ENCODE data around the gene NCKAP5L. TPM values are rescaled to one million over a fixed set of nuclear protein-coding genes. Genes with fewer than 3 reads are reported as not detected.

Gene NCKAP5L
- total and polyA plus RNA-seq, 9 of the 15 experiments (the other 6 are each of a cell fraction or from before 2014, with no cell fraction given): 0.01 to 14.4 (median 3.7) TPM

GRCh38 chr12:49864798-49865090 lies 36.5 kb upstream of the NCKAP5L start:
- intact Hi-C loops (cut with micrococcal nuclease) (loop anchor here (5.0 kb wide), 3 partner anchors 48 to 188 kb away; no protein-coding TSS in a partner anchor), in situ Hi-C loops (cut with MboI) (loop anchor here (5.0 kb wide), 2 partner anchors 98 to 203 kb away; partner anchors contain the start of gene AQP5)
- H2AFZ ChIP-seq (ENCODE audit: low read depth, low read length): no peak overlapping the region
- no peaks in the 10 kb centered on the region for H4K20me1 ChIP-seq (replicated peaks; ENCODE audit: control insufficient read depth, insufficient read depth, low read length)
- no TSS peak for BruUV-seq (replicated peaks)
- DNase-seq (ENCODE audit: extremely low read depth in 1 of 4, low spot score in 3 of 4) (no peak), ATAC-seq (no peak), FAIRE-seq (no peak)
- TF ChIP-seq BACH1 (tag; IDR thresholded peaks at IDR 0.05) (no peak), DNMT1 (IDR thresholded peaks at IDR 0.05) (no peak), CBFA2T3 (IDR thresholded peaks at IDR 0.05) (no peak), E2F1 (CRISPR knock-in tag; IDR thresholded peaks at IDR 0.05) (no peak), NKRF (IDR thresholded peaks at IDR 0.05; ENCODE audit: borderline replicate concordance) (no peak), TAF15 (IDR thresholded peaks at IDR 0.05; ENCODE audit: low read depth, low read length) (no peak), ZBTB43 (CRISPR knock-in tag; IDR thresholded peaks at IDR 0.05) (no peak), POLR2A (conservative IDR thresholded peaks at IDR 0.05) (no peak), GTF2B (IDR thresholded peaks at IDR 0.05; ENCODE audit: extremely low read depth, insufficient read length) (no peak), RAD21 (CRISPR knock-in tag; conservative IDR thresholded peaks at IDR 0.05 in 1 of 2, IDR thresholded peaks at IDR 0.05 in 1 of 2) (no peak), ZBTB5 (IDR thresholded peaks at IDR 0.05) (no peak), ZBTB1 (CRISPR knock-in tag; IDR thresholded peaks at IDR 0.05; ENCODE audit: borderline replicate concordance, low read depth) (no peak), HNRNPK (IDR thresholded peaks at IDR 0.05; ENCODE audit: low read depth, low read length, poor library complexity, severe bottlenecking) (no peak), CREB1 (IDR thresholded peaks at IDR 0.05) (no peak), CREB1 (CRISPR knock-in tag; IDR thresholded peaks at IDR 0.05) (no peak)
- H3K9me1 ChIP-seq (ENCODE audit: control insufficient read depth, insufficient read depth, low read length): no peaks in the 10 kb centered on the region
- WGBS (ENCODE audit: insufficient coverage, low coverage, missing lambda C conversion rate): 6% methylated on average over 2 of the region's 2 CpGs
- H3K27ac ChIP-seq (ENCODE audit: extremely low read depth, low read depth, low read length): no peak overlapping the region
- peaks cover 29 to 32% of the 10 kb centered on the region in 2 experiments for H3K4me1 ChIP-seq (replicated peaks in 1 of 2; ENCODE audit: control insufficient read depth in 2 of 2, insufficient read depth in 2 of 2, low read length in 2 of 2)
- H3K4me3 ChIP-seq: no peak overlapping the region
- POLR2A ChIA-PET: interaction anchor here (0.6 kb wide), 1 partner anchor 13 kb away, joined by 4 read pairs; no protein-coding TSS in a partner anchor
- H3K27me3 ChIP-seq (ENCODE audit: control insufficient read depth in 2 of 2, insufficient read depth in 2 of 2, low read length in 2 of 2): peaks cover 4 to 19% of the 10 kb centered on the region in 2 experiments; a peak in 3 of 5 replicates
- no peaks in the 10 kb centered on the region for H3K79me2 ChIP-seq (ENCODE audit: control insufficient read depth, insufficient read depth, low read length)
- no peak overlapping the region for H3K4me2 ChIP-seq (ENCODE audit: insufficient read depth, low read length)
- CTCF ChIA-PET (ENCODE audit: low intra/inter-chr PET ratio): no interaction called here
- no peaks in the 10 kb centered on the region for H3K9me3 ChIP-seq (replicated peaks; ENCODE audit: control insufficient read depth, insufficient read depth, low read depth, low read length)
- H3K36me3 ChIP-seq (ENCODE audit: control insufficient read depth, insufficient read depth, low read length): no peaks in the 10 kb centered on the region
- H3K9ac ChIP-seq (ENCODE audit: insufficient read depth in 1 of 2, low read depth in 2 of 2, low read length in 2 of 2): no peak overlapping the region

Data from K562 (cell line).